Natural killer cell (primary cell): ENCODE measurements around the gene THRAP3. TPM values are rescaled to one million over a fixed set of nuclear protein-coding genes. Genes with fewer than 3 reads are reported as not detected.

Experiments used
- ATAC-seq, 3 donors: fragments of 150-1000 bp in 2 of 3; fragments of 200-7000 bp in 1 of 3; cut with Tn5 transposase; 1 replicate in 1 of 3; 2 replicates in 2 of 3; pipeline ENCODE4 v1.10.0; 2021; ENCODE audit warnings: mild to moderate bottlenecking in 2 of 3, moderate library complexity in 2 of 3
- DNase-seq, 2 donors: peaks; one replicate each; pipeline versions ENCODE4 v3.0.0 to v3.0.0-alpha.2; 2013 to 2021; ENCODE audit warnings: mixed read lengths in 1 of 2
- H3K27ac ChIP-seq: one replicate; pipeline ENCODE4 v1.5.1; 2013; ENCODE audit warnings: mild to moderate bottlenecking, low read length
- H3K27me3 ChIP-seq: one replicate; pipeline ENCODE4 v1.6.1; 2013; ENCODE audit warnings: low read length; ENCODE audit not compliant: control insufficient read depth, insufficient read depth
- H3K36me3 ChIP-seq: one replicate; pipeline ENCODE4 v1.6.1; 2013; ENCODE audit warnings: low read length; ENCODE audit not compliant: control insufficient read depth, insufficient read depth
- H3K4me1 ChIP-seq: one replicate; pipeline ENCODE4 v1.6.1; 2013; ENCODE audit warnings: low read length; ENCODE audit not compliant: control insufficient read depth, insufficient read depth
- H3K4me3 ChIP-seq: one replicate; pipeline ENCODE4 v1.5.1; 2013; ENCODE audit warnings: low read length
- H3K9me3 ChIP-seq: one replicate; pipeline ENCODE4 v1.6.1; 2013; ENCODE audit warnings: low read length; ENCODE audit not compliant: control insufficient read depth, insufficient read depth
- H3K27ac Mint-ChIP-seq, 2 donors: one replicate each; pipeline ENCODE4 v1.8.0; 2022; ENCODE audit warnings: mild to moderate bottlenecking in 2 of 2, mixed read lengths in 2 of 2, moderate library complexity in 1 of 2
- H3K27me3 Mint-ChIP-seq, 2 donors: one replicate each; pipeline ENCODE4 v1.8.0; 2022; ENCODE audit warnings: low read depth in 2 of 2, mixed read lengths in 2 of 2
- H3K36me3 Mint-ChIP-seq: one replicate; pipeline ENCODE4 v1.8.0; 2022; ENCODE audit warnings: mixed read lengths
- H3K4me1 Mint-ChIP-seq, 2 donors: one replicate each; pipeline ENCODE4 v1.8.0; 2022; ENCODE audit warnings: mixed read lengths in 2 of 2
- H3K4me3 Mint-ChIP-seq: one replicate; pipeline ENCODE4 v1.8.0; 2022; ENCODE audit warnings: mild to moderate bottlenecking, moderate library complexity, mixed read lengths
- H3K9me3 Mint-ChIP-seq, 2 donors: one replicate each; pipeline ENCODE4 v1.8.0; 2022; ENCODE audit warnings: mixed read lengths in 2 of 2
- CTCF ChIP-seq: fragments of 200-600 bp; IDR thresholded peaks from one replicate; pipeline ENCODE4 v1.8.0; 2022; ENCODE audit warnings: antibody characterized with exemption
- WGBS: methylation state at CpG from one replicate; pipeline ENCODE4 v1.1.7; 2013; ENCODE audit warnings: missing lambda C conversion rate; ENCODE audit not compliant: insufficient coverage; 5-methylcytosine and 5-hydroxymethylcytosine counted together
- intact Hi-C: fragments of 100-400 bp; cut with micrococcal nuclease; formaldehyde crosslinking; loops from one replicate; pipeline ENCODE4 v1.14.2; 2022
- total RNA-seq, 4 donors: library from RNA; stranded (reverse); fragments of 120-200 nt in 1 of 4; gene quantifications; one replicate each; pipeline versions ENCODE4 v1.2.3 to v1.2.4, GENCODE V29; 2013 to 2022

The THRAP3 gene
- total RNA-seq, 3 donors from 2014 or later (not counting 1 experiment from before 2014, with no cell fraction given) = 88.6 to 110 (median 97.4) TPM

DNA sequence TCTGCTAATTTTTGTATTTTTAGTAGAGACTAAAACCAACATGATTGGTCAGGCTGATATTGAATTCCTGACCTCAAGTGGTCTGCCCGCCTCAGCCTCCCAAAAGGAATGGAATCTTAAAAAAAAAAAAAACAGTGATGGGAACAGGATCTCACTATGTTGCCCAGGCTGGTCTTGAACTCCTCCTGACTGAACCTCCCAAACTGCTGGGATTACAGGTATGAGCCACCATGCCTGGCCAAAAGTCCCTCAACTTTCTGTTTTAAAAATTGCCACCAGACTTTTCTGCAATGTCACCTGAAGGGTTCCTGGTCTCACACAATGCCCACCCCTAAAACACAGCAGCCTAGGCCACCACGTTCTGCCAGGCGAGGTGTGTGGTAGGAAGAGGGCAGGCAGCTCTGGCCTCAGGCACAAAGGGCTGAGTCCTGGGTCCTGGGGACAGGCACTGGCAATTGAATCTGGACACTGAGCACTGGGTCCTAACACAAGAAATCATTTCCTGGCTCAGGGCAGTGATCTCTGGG, 21.2 kb upstream of the THRAP3 start:
- Mint-ChIP-seq H3K36me3 (no peaks in the 10 kb centered on the region), H3K4me3 (no peak overlapping the region), H3K9me3 (no peaks in the 10 kb centered on the region), H3K27me3 (peaks cover 0 to 5% of the 10 kb centered on the region in 2 donors), H3K4me1 (no peaks in the 10 kb centered on the region), H3K27ac (no peak overlapping the region)
- 68% methylated on average over 3 of the region's 3 CpGs for WGBS
- no peaks in the 10 kb centered on the region for H3K4me1 ChIP-seq
- no peaks in the 10 kb centered on the region for H3K27me3 ChIP-seq
- H3K9me3 ChIP-seq = no peaks in the 10 kb centered on the region
- intact Hi-C loops = no loop called here
- DNase-seq (no peak), ATAC-seq (no peak)
- H3K27ac ChIP-seq = no peak overlapping the region
- no peak overlapping the region for H3K4me3 ChIP-seq
- H3K36me3 ChIP-seq = no peaks in the 10 kb centered on the region
- no peak for TF ChIP-seq CTCF

DNA sequence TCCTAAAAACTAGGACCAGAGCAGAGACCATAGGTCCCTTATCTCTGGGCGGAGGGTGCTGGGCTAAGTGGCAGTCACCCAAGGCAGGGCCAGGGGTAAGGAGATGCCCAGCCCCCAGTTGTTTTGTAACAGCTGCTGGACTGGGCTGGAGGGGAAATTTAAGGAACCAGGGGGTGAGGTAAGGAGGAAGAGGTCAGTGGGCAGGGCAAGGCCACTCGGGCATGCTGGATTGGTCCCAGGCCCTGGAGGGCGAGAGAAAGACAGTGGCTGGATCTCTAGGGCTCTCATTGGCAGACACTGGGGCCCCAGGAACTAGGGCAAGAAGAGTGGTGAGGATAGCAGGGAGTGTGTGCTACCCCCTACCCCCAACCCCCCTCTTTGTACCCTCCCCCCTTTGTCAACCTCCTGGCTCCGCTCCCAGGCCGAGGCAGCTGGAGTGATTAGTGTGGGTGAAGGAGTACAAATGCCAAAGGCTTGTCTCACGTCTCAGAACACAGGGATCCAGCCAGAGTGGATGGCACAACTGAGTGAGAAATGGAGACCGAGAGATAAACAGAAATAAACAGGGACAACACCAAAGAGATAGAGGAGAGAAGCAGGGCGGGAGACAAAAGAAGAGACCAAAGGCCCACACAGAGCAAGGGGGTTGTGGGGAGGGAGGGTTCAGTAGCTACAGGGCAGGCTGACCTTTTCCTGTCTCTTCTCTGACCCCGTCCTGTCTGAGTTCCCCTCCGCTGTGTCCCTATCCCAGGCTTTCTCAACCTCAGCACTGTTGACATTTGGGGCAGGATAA, 20.5 kb upstream of the THRAP3 start:
- ATAC-seq (peak in 1 of 3 donors; percentile 67), DNase-seq (no peak)
- Mint-ChIP-seq H3K9me3 (no peaks in the 10 kb centered on the region), H3K27ac (no peak overlapping the region), H3K27me3 (peaks cover 0 to 5% of the 10 kb centered on the region in 2 donors), H3K4me3 (no peak overlapping the region), H3K36me3 (no peaks in the 10 kb centered on the region), H3K4me1 (no peaks in the 10 kb centered on the region)
- Histone ChIP-seq H3K9me3 (no peaks in the 10 kb centered on the region), H3K4me3 (no peak overlapping the region), H3K4me1 (no peaks in the 10 kb centered on the region), H3K27ac (no peak overlapping the region), H3K27me3 (no peaks in the 10 kb centered on the region), H3K36me3 (no peaks in the 10 kb centered on the region)
- TF ChIP-seq CTCF = no peak
- intact Hi-C loops = no loop called here
- WGBS = 76% methylated on average over 6 of the region's 10 CpGs

DNA sequence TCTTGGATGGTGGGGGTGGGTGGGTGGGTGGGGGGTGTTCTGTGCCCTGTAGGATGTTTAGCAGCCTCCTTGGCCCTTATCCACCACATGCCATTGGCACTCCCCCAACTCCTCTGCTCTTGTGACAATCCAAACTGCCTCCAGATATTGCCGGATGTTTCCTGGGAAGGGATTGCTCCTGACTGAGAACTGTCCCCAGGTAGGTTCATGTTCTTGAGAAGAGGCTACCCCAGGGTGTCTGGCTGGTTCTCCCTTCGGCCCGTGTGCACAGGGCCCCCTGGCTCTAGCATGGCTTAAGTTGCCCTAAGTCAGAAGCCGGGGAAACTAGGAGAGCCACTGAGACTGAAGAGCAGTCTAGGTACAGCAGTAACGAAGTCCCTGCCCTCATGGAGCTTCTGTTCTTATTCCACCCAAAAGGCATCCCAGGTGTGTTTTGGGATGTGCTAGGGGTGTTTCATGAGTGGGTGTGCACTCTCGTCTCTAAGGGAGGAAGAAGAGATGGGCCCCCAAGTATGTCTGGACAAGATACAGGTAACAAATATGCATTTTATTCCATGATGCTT, 19.8 kb upstream of the THRAP3 start:
- no peak overlapping the region for H3K4me3 ChIP-seq
- intact Hi-C loops = no loop called here
- H3K9me3 ChIP-seq = no peaks in the 10 kb centered on the region
- Mint-ChIP-seq H3K4me3 (no peak overlapping the region), H3K4me1 (no peaks in the 10 kb centered on the region), H3K36me3 (no peaks in the 10 kb centered on the region), H3K27ac (no peak overlapping the region), H3K27me3 (peaks cover 0 to 5% of the 10 kb centered on the region in 2 donors), H3K9me3 (no peaks in the 10 kb centered on the region)
- H3K27me3 ChIP-seq = no peaks in the 10 kb centered on the region
- DNase-seq (no peak), ATAC-seq (no peak)
- 93% methylated on average over 6 of the region's 6 CpGs for WGBS
- no peak for TF ChIP-seq CTCF
- H3K36me3 ChIP-seq = no peaks in the 10 kb centered on the region
- no peak overlapping the region for H3K27ac ChIP-seq
- H3K4me1 ChIP-seq = no peaks in the 10 kb centered on the region
